Loucy (cell line): ENCODE results near the gene LCMT1.

ENCODE experiments used
- H2AFZ ChIP-seq: fragments of 200-600 bp; sonication (generic); 2 replicates; pipeline ENCODE4 v1.6.0; 2016; ENCODE audit warnings: antibody characterized with exemption, mild to moderate bottlenecking, low read length, moderate library complexity
- H3F3A ChIP-seq: fragments of 200-600 bp; 2 replicates; pipeline ENCODE4 v1.6.0; 2016; ENCODE audit warnings: antibody characterized with exemption, low read depth, mild to moderate bottlenecking
- H3K27me3 ChIP-seq: fragments of 200-600 bp; sonication (generic); 2 replicates; pipeline ENCODE4 v1.6.1; 2014; ENCODE audit warnings: low read length, mild to moderate bottlenecking; ENCODE audit not compliant: insufficient read depth, poor library complexity, severe bottlenecking
- H3K36me3 ChIP-seq: fragments of 200-600 bp; sonication (generic); 2 replicates; pipeline ENCODE4 v1.6.1; 2016; ENCODE audit warnings: low read length; ENCODE audit not compliant: insufficient read depth
- H3K4me1 ChIP-seq: fragments of 200-600 bp; sonication (generic); 2 replicates; pipeline ENCODE4 v1.5.1; 2014; ENCODE audit warnings: low read length, mild to moderate bottlenecking; ENCODE audit not compliant: insufficient read depth, poor library complexity, severe bottlenecking
- H3K4me2 ChIP-seq: fragments of 200-600 bp; sonication (generic); 2 replicates; pipeline ENCODE4 v1.6.0; 2014; ENCODE audit warnings: antibody characterized with exemption, low read length, low read depth, mild to moderate bottlenecking; ENCODE audit not compliant: poor library complexity, severe bottlenecking
- H3K4me3 ChIP-seq: fragments of 200-600 bp; sonication (generic); 2 replicates; pipeline ENCODE4 v1.5.1; 2014; ENCODE audit warnings: low read length, mild to moderate bottlenecking, mixed read lengths; ENCODE audit not compliant: poor library complexity, severe bottlenecking
- H3K79me2 ChIP-seq: fragments of 200-600 bp; sonication (generic); 2 replicates; pipeline ENCODE4 v1.6.1; 2014; ENCODE audit warnings: low read length; ENCODE audit not compliant: insufficient read depth
- H3K9ac ChIP-seq: fragments of 200-600 bp; sonication (generic); 2 replicates; pipeline ENCODE4 v1.6.0; 2014; ENCODE audit warnings: mild to moderate bottlenecking, low read depth, low read length, moderate library complexity; ENCODE audit not compliant: poor library complexity, severe bottlenecking
- H3K9me2 ChIP-seq: fragments of 200-600 bp; sonication (generic); replicated peaks from 2 replicates; pipeline ENCODE4 v1.6.1; 2016; ENCODE audit warnings: low read depth, low read length, mixed read lengths
- H3K9me3 ChIP-seq: fragments of 200-600 bp; sonication (generic); 2 replicates; pipeline ENCODE4 v1.6.1; 2014; ENCODE audit warnings: mild to moderate bottlenecking, antibody characterized with exemption, low read length, low read depth; ENCODE audit not compliant: insufficient read depth
- H4K20me1 ChIP-seq: fragments of 200-600 bp; sonication (generic); 2 replicates; pipeline ENCODE4 v1.6.0; 2014; ENCODE audit warnings: antibody characterized with exemption, low read length, mild to moderate bottlenecking; ENCODE audit not compliant: insufficient read depth, poor library complexity, severe bottlenecking
- EZH2phosphoT487 ChIP-seq: fragments of 200-600 bp; IDR thresholded peaks from 2 replicates; pipeline ENCODE4 v1.6.1; 2018; ENCODE audit warnings: antibody characterized with exemption, mild to moderate bottlenecking, moderate library complexity, borderline replicate concordance
- TF ChIP-seq, protein P1 (sequence below): fragments of 200-600 bp; sonication (generic); conservative IDR thresholded peaks from 2 replicates; pipeline ENCODE4 v1.5.1; 2014; ENCODE audit warnings: mild to moderate bottlenecking, antibody characterized with exemption, low read length

Gene LCMT1

DNA sequence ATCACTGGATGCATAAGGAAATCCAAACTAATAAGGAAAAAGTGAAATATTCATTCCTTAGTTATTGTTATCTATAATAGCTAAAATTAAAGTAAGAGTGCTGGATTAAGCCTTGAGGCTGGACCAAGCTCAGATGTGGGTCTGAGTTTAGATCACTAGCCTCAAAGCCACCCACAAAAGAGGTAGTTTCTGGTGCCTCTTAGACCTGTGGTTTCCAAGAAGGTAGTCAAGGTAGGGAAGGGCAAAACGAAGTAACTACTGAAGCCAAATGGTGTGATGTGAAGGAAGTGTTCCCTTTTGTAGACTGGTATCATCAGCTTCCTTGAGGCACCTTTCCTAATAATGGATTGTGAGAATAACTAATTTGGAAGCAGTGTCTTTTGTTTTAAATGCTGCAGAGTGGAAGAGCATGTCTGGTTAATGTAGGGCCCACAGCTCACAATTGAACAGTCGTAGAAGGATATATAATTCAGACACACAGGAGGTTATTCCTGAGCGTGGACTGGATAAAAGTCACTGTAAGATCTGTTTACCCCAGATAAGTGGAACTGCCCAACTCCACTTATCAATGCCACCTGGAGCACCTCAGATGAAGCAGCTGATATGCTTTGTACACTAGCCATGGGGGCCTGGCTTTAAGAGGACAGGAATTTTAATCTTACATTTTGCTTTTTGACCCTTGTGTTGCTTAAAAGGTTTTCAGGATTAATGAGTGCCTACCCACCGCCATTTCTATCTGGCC, 31.7 kb upstream of the LCMT1 start:
- Histone ChIP-seq H3K79me2 (no peaks in the 10 kb centered on the region), H3K9me3 (no peaks in the 10 kb centered on the region), H3K4me1 (no peaks in the 10 kb centered on the region), H3K9ac (no peak overlapping the region), H3K27me3 (no peaks in the 10 kb centered on the region), H4K20me1 (no peaks in the 10 kb centered on the region), H3F3A (no peaks in the 10 kb centered on the region), H3K4me2 (no peak overlapping the region), H3K9me2 (no peaks in the 10 kb centered on the region), H2AFZ (no peak overlapping the region), H3K4me3 (no peak overlapping the region), H3K36me3 (no peaks in the 10 kb centered on the region)
- TF ChIP-seq EZH2phosphoT487: no peak
- TF ChIP-seq, protein P1, sequence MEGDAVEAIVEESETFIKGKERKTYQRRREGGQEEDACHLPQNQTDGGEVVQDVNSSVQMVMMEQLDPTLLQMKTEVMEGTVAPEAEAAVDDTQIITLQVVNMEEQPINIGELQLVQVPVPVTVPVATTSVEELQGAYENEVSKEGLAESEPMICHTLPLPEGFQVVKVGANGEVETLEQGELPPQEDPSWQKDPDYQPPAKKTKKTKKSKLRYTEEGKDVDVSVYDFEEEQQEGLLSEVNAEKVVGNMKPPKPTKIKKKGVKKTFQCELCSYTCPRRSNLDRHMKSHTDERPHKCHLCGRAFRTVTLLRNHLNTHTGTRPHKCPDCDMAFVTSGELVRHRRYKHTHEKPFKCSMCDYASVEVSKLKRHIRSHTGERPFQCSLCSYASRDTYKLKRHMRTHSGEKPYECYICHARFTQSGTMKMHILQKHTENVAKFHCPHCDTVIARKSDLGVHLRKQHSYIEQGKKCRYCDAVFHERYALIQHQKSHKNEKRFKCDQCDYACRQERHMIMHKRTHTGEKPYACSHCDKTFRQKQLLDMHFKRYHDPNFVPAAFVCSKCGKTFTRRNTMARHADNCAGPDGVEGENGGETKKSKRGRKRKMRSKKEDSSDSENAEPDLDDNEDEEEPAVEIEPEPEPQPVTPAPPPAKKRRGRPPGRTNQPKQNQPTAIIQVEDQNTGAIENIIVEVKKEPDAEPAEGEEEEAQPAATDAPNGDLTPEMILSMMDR: no peak

DNA sequence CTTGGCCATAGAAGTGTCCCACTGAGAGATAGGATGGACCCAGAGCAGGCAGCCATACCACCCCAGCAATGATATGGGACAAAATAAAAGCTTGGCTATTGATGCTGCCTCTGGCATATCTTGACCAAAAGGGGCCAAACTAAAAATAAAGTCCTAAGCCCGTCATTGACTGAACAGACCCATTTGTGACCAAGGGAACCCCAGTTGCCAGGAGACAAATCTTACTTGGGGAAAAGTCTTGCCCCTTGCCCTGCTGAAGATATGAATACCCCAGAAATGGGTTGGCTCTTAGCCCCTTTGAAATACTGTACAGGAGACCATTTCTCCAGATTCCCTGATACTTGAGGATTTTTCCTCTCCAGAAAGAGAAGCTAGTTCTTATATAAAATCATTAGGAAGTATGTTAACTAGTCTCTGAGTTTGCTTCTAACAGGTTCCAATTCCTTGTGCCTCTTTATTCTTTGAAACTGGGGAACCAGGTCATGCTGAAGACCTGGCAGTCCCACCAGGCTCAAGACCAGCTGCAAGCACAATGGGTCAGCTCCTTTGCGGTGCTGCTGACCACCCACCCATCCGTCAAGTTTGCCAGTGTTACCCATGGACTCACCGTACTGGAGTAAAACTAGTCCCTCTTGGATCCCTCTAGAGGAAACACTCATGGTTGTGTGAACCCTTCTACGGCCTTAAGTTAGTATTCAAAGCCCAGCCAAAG, 31.0 kb upstream of the LCMT1 start:
- Histone ChIP-seq H4K20me1 (no peaks in the 10 kb centered on the region), H3K9me3 (no peaks in the 10 kb centered on the region), H3K4me1 (no peaks in the 10 kb centered on the region), H3K4me2 (no peak overlapping the region), H3K36me3 (no peaks in the 10 kb centered on the region), H3K9ac (no peak overlapping the region), H3K79me2 (no peaks in the 10 kb centered on the region), H3K9me2 (no peaks in the 10 kb centered on the region), H2AFZ (no peak overlapping the region), H3K4me3 (no peak overlapping the region), H3F3A (no peaks in the 10 kb centered on the region), H3K27me3 (no peaks in the 10 kb centered on the region)
- TF ChIP-seq EZH2phosphoT487: no peak
- TF ChIP-seq, protein P1: no peak

DNA sequence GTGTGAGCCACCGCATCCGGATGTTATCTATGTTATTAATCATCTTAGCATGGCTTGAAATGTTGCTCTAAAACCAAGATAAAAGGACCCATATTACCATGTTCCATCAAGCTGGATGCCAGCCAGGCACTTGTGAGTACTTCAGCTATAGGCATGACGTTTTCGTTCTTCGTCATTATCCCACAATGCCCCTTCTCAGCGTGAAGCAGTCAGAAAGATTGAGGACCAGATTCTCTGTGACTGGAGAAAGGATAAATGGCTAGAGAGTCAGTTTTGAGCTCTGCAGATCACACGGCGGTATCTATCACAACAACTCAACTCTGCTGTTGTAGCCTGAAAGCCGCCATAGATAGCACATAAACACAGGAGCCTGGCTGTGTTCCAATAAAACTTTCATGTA, 29.8 kb upstream of the LCMT1 start:
- H3K9ac ChIP-seq: no peak overlapping the region
- no peaks in the 10 kb centered on the region for H3K9me2 ChIP-seq
- H3K4me2 ChIP-seq: no peak overlapping the region
- H3K9me3 ChIP-seq: no peaks in the 10 kb centered on the region
- no peaks in the 10 kb centered on the region for H3K27me3 ChIP-seq
- H3K79me2 ChIP-seq: no peaks in the 10 kb centered on the region
- H3K4me3 ChIP-seq: no peak overlapping the region
- H3K36me3 ChIP-seq: no peaks in the 10 kb centered on the region
- H2AFZ ChIP-seq: no peak overlapping the region
- TF ChIP-seq, protein P1: no peak
- no peak for TF ChIP-seq EZH2phosphoT487
- H3F3A ChIP-seq: no peaks in the 10 kb centered on the region
- H3K4me1 ChIP-seq: no peaks in the 10 kb centered on the region
- H4K20me1 ChIP-seq: no peaks in the 10 kb centered on the region
